ENCODE measurements around the gene IL22RA2.

- no peak for TF ChIP-seq CTCF (IDR thresholded peaks at IDR 0.05)
- TF ChIP-seq POLR2A (IDR thresholded peaks at IDR 0.05): no peak
Observed at GRCh38 chr6:137122612-137123011, 50.8 kb downstream of the IL22RA2 start.

All from tibial nerve (tissue), 3 donors.